Effector CD4-positive, alpha-beta T cell (primary cell): ENCODE measurements around the gene MSH3.
"Not testable (repeated sequence)": the region's sequence is repeated elsewhere in the genome, so short reads cannot be mapped to it uniquely, and the experiment has no call there.

Experiments used
- DNase-seq: peaks from one replicate; pipeline ENCODE4 v3.0.0-alpha.2; 2020

MSH3 gene

GRCh38 chr5:80799041-80799440, 144.6 kb downstream of the MSH3 start:
- DNase-seq: no peak

- DNase-seq: no peak
Observed at GRCh38 chr5:80799573-80799972, 145.1 kb downstream of the MSH3 start.

- DNase-seq: no peak
Observed at GRCh38 chr5:80804332-80804731, 149.9 kb downstream of the MSH3 start.

GRCh38 chr5:80805038-80805437, 150.6 kb downstream of the MSH3 start:
- no peak for DNase-seq

DNA sequence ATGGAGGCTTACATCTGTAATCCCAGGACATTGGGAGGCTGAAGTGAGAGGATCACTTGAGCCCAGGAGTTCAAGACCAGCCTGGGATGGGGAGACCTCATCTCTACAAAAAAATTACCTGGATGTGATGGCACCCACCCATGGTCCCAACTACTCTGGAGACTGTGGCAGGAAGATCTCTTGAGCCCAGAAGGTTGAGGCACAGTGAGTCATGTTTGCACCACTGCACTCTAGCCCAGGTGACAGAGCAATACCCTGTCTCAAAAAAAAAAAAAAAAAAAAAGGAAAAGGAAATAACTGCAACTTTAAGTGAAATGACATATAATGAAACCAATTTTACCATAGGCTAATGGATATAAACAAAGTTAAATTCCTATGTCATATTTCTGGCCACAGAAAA, 152.5 kb downstream of the MSH3 start:
- DNase-seq: no peak

- no peak for DNase-seq
Observed at GRCh38 chr5:80809451-80809850, 155.0 kb downstream of the MSH3 start.

- no peak for DNase-seq
Observed at GRCh38 chr5:80810425-80810824, 156.0 kb downstream of the MSH3 start.

GRCh38 chr5:80816590-80816989, 162.1 kb downstream of the MSH3 start:
- no peak for DNase-seq

DNA sequence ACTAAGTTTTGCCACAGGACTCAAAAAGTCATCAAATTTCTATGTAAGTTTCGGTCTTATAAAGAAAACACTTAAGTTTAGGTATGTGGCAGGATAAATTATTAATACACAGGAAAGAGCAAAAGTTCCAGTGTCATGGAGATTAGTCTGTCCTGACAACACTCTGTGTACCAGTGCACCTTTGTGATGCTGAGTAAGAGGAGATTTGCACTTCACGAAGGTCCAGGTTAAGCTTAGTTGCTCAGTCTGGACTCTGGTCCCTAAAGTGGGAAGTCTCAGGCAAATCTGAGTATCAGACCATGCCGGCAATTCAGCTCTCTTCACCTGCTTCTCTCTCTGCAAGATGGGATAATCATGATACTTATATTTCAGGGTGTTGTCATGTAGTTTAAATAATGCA, 166.2 kb downstream of the MSH3 start:
- no peak for DNase-seq

- DNase-seq: no peak
Observed at GRCh38 chr5:80822640-80823039, 168.2 kb downstream of the MSH3 start.

GRCh38 chr5:80824159-80824558, 169.7 kb downstream of the MSH3 start:
- not testable (repeated sequence) for DNase-seq

DNA sequence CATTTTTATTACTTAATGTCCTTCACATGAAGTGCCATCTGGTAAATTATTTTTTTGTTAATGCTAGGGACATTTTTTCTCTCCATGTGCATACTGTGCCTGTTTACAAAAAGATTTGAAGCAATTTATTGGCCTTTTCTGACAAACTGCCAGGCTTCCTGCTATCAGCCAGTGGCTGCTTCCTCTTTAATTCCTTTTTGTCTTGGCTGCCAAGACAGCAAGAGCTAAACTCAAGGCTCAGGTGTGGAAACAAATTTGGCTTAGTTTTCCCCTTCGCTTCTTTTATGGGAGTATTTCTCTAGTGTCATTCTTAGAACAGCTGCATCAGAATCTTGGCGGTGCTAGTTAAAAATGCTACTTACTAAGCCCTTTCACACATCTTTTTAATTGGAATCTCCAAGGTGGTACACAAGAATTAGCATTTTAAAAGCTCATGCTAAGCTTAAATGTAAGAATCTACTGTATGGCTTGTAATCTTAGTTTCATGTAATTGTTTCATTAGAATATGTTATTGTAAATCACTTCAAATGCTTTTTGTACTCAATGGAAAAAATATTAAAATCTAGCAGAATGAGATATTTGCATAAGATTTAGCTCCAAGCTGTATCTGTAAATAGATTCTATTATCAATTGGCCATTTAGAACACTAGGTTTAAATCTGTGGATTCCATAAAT, 171.5 kb downstream of the MSH3 start:
- no peak for DNase-seq

DNA sequence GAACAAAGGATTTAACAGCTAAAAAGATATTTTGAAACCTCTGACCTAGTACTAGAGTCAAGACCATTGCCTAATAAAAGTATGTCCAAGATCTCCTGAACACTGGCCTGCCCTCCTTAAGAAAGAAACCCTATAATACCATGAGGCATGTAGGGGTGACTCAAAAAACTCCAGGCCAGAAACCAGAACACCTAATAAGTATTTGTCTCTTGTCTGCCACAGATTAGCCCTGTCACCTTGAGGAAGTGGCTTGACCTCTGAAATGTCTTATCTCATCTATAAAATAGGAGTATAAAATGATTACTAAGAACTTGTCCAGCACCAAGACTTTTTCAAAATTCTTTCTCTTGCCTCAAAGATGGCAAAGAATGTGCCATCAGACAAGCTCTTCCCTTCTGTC, 180.3 kb downstream of the MSH3 start:
- DNase-seq: no peak

GRCh38 chr5:80835128-80835527, 180.7 kb downstream of the MSH3 start:
- DNase-seq: no peak

DNA sequence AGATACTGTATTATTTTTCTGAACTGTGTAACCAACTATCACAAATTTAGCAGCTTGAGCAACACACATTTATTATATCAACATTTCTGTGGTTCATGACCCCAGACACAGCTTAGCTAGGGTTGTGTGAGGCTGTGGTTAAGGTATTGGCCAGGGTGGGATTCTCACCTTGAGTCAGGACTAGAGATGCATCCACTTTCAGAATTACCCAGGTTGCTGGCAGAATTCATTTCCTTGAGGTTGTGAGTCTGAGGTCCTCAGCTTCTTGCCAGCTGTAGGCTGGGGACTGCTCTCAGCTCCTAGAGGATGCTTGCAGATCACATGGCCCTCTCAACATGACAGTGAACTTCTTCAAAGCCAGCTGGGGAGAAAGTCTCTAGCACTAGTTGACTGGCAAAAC, 183.2 kb downstream of the MSH3 start:
- no peak for DNase-seq

DNA sequence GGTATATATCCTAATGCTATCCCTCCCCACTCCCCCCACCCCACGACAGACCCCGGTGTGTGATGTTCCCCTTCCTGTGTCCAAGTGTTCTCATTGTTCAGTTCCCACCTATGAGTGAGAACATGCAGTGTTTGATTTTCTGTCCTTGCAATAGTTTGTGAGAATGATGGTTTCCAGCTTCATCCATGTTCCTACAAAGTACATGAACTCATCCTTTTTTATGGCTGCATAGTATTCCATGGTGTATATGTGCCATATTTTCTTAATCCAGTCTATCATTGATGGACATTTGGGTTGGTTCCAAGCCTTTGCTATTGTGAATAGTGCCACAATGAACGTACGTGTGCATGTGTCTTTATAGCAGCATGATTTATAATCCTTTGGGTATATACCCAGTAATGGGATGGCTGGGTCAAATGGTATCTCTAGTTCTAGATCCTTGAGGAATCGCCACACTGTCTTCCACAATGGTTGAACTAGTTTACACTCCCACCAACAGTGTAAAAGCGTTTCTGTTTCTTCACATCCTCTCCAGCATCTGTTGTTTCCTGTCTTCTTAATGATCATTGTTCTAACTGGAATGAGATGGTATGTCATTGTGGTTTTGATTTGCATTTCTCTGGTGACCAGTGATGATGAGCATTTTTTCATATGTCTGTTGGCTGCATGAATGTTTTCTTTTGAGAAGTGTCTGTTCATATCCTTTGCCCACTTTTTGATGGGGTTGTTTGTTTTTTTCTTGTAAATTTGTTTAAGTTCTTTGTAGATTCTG, 186.8 kb downstream of the MSH3 start:
- not testable (repeated sequence) for DNase-seq

DNA sequence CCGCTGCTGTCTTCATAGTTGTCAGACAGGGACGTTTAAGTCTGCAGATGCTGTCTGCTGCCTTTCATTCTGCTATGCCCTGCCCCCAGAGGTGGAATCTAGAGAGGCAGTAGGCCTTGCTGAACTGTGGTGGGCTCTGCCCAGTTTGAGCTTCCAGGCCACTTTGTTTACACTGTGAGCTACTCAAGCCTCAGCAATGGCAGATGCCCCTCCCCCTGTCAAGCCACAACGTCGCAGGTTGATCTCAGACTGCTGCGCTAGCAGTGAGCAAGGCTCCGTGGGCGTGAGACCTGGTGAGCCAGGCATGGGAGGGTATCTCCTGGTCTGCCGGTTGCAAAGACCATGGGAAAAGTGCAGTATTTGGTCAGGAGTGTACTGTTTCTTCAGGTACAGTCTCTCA, 192.0 kb downstream of the MSH3 start:
- DNase-seq: not testable (repeated sequence)

DNA sequence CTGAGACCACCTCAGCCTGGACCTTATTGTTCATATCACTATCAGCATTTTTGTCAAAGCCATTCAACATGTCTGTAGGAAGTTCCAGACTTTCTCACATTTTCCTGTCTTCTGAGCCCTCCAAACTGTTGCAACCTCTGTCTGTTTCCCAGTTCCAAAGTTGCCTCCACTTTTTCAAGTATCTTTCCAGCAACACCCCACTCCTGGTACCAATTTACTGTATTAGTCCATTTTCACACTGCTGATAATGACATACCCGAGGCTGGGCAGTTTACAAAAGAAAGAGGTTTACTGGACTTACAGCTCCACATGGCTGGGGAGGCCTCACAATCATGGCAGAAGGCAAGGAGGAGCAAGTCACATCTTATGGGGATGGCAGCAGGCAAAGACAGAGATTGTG, 195.7 kb downstream of the MSH3 start:
- DNase-seq: not testable (repeated sequence)

GRCh38 chr5:80852331-80853245, 198.1 kb downstream of the MSH3 start:
- DNase-seq: no peak

DNA sequence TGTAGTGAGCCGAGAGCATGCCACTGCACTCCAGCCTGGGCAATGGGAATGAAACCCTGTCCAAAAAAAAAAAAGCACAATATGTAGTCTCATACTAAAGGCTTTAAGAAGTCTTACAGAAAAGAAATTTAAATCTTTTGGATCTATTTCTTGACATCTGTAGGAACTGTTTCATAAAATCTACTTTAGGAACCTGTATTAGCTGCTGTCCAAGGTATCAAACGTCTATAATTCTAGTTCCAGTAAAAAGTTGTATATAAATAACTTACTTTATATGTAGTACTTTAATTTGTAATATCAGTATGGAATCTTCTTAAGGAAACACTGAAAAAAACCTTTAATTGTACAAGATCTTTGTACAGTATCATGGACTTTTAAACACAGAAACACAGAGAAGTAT, 199.0 kb downstream of the MSH3 start:
- no peak for DNase-seq

- DNase-seq: no peak
Observed at GRCh38 chr5:80854583-80854982, 200.1 kb downstream of the MSH3 start.

- DNase-seq: no peak
Observed at GRCh38 chr5:80860924-80861613, 206.6 kb downstream of the MSH3 start.

DNA sequence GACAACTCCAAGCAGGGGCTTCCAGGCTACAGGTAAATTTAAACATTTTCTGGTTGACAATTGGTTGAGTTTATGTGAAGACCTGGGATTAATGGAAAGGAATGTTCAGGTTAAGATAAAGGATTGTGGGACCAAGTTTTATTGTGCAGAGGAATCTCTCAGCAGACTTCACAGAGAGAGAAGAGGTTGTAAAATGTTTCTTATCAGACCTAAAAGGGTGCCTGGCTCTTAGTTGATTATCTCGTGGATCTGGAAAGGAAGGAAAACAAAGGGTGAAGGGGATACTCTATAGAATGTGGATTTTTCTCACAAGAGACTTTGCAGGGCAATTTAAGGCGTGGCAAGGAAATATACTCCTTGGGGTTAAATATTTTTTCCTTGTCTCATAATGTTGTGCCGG, 209.3 kb downstream of the MSH3 start:
- no peak for DNase-seq
